ENCODE data around the gene LUM.

LUM gene, protein sequence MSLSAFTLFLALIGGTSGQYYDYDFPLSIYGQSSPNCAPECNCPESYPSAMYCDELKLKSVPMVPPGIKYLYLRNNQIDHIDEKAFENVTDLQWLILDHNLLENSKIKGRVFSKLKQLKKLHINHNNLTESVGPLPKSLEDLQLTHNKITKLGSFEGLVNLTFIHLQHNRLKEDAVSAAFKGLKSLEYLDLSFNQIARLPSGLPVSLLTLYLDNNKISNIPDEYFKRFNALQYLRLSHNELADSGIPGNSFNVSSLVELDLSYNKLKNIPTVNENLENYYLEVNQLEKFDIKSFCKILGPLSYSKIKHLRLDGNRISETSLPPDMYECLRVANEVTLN

DNA sequence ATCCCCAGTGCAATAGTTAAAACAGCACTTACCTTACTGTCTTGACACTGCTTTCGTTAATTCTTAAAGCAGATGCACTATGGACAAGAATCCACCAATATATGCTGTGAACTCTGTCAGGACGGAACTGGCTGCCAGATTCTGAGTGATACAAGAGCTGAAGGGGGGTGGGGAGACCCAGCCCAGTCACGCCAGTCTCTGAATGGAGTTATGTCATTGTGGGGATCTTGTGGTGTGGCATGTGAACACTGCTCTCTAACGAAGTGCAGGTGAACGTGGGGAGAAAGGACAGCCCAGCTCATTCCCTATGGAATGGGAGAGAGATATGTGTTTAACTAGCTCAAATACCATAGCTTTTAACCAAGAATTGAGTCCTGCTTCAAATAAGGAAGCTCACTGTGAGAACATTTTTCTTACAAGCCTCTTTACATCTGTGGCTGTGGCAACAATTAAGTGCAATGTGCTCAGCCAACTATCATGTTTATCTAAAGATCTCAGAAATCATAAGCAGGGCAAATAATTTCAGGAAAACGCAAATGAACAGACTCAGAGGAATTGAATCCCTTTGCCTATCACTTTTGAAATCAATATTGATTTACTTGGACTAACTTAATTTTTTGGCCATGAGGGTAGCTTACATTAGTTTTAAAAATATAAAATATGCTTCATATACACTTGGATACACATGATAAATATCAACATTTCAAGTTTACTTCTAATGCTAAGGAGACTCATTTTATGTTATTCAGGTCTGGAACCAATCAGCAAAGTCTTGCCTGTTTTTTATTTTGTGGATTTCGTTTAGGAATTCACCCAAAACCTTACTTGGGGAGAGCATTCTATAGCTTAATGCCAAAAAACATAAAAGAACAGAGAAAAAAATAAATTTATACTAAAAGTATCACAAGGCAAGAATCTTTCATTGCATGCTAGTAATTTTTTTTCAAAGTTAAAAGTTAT, at the start of gene LUM:
LUM (minus strand) TSS at position 129 of the 960 bp plus-strand sequence. CDS start 2,515 bp downstream, outside the sequence.
- no peak for DNase-seq (ENCODE audit: extremely low read depth in 1 of 2, low read depth in 1 of 2)

GRCh38 chr12:91161009-91161408, 49.7 kb upstream of the LUM start:
- DNase-seq (ENCODE audit: extremely low read depth in 1 of 2, low read depth in 1 of 2) = no peak

- DNase-seq (ENCODE audit: extremely low read depth in 1 of 2, low read depth in 1 of 2) = no peak
These were observed 44.7 kb upstream of the LUM start for GRCh38 chr12:91155990-91156389.

GRCh38 chr12:91154131-91154530, 42.8 kb upstream of the LUM start:
- no peak for DNase-seq (ENCODE audit: extremely low read depth in 1 of 2, low read depth in 1 of 2)

GRCh38 chr12:91144053-91144452, 32.8 kb upstream of the LUM start:
- no peak for DNase-seq (ENCODE audit: extremely low read depth in 1 of 2, low read depth in 1 of 2)

DNA sequence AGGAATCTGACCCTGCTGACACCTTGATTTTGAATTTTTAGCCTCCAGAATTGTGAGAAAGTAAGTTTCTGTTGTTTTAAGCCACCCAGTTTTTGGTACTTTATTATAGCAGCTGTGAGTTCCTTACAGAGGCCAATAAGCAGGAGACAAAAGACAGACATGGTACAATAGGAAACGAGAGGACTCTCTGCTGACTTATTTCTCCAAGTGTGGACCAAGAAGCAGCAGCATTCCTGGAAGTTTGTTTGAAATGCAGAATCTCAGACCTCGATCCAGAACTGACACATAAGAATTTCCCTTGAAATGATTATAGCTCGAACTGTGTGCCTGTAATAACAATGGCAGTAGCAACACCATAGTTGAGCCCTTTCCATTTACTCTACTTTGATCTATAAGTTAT, 31.9 kb upstream of the LUM start:
- DNase-seq (ENCODE audit: extremely low read depth in 1 of 2, low read depth in 1 of 2) = no peak

DNA sequence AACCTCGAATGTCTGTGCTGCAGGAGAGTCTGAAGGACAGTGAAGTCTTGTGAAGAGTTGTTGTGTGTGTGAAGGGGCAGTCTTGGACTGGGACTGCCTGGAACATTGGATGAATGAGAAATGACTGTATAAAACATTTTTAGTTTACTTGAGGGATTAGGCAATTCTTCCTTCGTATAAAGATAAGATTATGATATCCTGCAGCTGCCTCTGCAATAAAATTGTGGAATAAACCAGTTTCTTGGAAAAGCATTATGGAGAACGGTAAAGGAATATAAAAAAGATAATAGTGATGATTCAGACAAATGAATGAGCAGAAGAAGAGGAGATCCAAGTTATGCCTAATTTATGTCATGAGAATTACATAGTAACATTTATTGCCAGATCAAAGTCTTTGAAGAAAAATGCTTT, 30.9 kb upstream of the LUM start:
- DNase-seq (ENCODE audit: extremely low read depth in 1 of 2, low read depth in 1 of 2) = no peak

DNA sequence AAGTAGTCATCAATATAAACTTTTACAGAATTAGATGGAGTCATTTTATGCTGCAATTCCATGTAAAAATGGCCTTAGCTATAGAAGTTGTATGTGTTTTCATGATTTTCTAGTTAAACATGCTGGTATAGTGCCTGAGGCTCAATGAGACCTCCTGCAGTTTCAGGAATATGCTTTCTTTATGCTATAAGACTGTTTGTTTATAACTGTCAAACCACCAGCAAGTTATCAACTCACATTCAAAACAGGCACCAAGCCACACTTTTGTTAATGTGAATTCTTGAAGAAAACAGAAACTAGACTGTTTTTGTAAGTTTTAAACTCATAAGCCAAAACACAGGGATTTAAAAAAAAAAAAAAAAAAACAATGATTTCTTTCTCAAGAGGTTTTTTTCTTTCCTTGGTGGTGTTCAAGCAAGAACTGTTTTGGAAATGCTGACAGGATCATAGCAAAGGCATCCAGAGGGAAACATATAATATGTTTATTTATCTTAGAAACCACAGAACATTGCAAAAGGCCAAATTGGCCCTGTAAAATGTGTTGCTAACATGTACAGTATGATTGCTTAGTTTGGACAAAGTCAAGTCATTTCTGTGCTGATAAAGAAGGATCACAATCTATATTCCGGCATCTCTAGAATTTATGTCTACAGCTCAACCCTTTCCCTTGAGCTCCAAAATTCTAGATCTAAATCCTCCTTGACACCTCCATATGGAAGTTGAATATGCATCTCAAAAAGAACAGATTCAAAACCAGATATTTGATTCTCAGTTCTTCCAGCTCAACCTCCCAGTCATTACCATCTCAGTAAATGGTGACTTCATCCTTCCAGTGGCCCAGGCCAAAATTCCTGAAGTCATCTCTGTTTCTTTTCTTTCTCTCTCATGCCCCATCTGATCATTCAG, 29.0 kb upstream of the LUM start:
- no peak for DNase-seq (ENCODE audit: extremely low read depth in 1 of 2, low read depth in 1 of 2)

- DNase-seq (ENCODE audit: extremely low read depth in 1 of 2, low read depth in 1 of 2) = no peak
These were observed 28.0 kb upstream of the LUM start for GRCh38 chr12:91139286-91139685.

GRCh38 chr12:91138337-91138920, 27.1 kb upstream of the LUM start:
- DNase-seq (ENCODE audit: extremely low read depth in 1 of 2, low read depth in 1 of 2) = no peak

DNA sequence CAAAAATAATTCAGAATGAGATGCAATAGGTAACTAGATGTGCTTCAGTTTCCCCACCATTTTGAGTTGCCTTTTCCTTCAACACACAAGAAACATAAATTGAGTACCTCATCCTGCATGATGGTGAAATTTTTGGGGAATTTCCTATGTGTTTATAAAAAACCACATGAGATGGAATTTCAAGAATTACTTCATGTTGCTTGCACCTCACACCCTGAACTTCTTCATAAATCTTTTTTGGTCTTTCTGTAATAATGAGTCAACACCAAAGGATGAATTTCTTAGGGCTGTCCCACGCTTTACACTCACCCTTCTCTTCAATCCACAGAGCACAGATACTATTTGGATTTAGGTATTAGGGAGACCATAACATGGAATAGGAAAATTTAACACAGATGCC, 22.6 kb upstream of the LUM start:
- no peak for DNase-seq (ENCODE audit: extremely low read depth in 1 of 2, low read depth in 1 of 2)

GRCh38 chr12:91129662-91130362, 18.5 kb upstream of the LUM start:
- no peak for DNase-seq (ENCODE audit: extremely low read depth in 1 of 2, low read depth in 1 of 2)

- DNase-seq (ENCODE audit: extremely low read depth in 1 of 2, low read depth in 1 of 2) = no peak
These were observed 16.5 kb upstream of the LUM start for GRCh38 chr12:91127751-91128150.

DNA sequence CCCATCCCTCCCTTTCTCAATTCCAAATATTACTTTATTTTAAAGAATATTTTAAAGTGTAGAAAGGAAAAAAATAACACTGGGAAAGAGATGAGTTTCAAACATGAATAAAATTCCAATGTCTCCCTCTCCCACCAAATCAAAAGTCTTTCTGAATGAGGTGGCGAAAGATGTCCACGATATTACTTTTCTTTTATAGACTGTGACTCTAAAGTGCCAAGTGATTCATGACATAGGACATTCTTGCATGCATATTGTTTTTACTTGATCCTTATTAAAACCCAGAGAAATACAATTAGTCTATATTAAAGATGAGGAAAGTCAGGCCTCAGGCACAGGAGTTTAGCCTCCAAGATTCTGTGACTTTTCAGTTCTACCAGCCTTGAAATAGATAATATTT, 16.0 kb upstream of the LUM start:
- no peak for DNase-seq (ENCODE audit: extremely low read depth in 1 of 2, low read depth in 1 of 2)

- DNase-seq (ENCODE audit: extremely low read depth in 1 of 2, low read depth in 1 of 2) = no peak
These were observed 15.2 kb upstream of the LUM start for GRCh38 chr12:91126516-91126915.

DNA sequence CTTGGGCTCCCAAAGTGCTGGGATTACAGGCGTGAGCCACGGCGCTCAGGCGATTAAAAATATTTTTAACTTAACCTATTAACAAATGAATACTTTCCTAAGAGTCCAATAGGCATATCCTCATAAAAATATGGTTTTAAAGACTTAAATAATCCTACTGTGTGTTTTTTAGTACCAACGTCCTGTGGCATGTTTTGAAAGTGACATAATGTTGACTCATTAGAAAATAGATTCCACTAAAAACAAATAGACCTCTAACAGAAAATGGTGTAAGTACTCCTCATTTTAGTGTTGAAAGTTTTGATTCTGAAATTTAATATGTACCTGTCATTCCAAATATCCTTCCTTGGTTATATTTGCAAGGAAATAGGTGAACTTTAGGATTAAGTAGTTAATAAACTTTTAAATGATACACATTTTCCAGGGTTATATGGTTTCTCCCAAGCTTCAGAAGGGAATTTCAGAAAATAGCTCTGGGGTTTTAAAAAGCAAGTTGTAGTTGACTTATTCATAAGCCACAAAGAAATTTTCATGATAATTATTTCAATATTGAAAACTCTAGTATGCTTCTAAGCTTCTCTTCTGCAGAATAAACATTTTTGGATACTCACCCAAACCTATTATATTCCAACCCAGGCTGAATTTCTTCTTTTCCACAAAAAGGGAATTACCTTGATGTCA, 12.1 kb upstream of the LUM start:
- no peak for DNase-seq (ENCODE audit: extremely low read depth in 1 of 2, low read depth in 1 of 2)

GRCh38 chr12:91120781-91121180, 9.5 kb upstream of the LUM start:
- DNase-seq (ENCODE audit: extremely low read depth in 1 of 2, low read depth in 1 of 2) = no peak

DNA sequence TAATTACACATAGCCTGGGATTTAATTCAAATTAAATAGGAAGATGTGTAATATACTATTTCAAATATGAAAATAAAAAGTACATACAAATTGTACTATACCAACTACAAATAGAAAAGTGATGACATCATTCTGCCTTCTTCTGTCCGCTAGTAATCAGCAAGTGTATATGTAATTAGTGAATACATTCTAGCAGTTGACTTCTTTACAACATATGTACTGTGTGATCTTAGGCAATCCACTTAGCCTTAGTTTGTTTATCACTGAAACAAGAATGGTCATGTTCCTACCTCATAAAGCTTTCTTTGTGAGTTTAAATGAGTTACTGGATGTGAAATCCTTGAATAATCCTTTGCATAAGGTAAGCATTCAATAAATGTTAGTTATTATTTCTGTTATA, 7.8 kb upstream of the LUM start:
- DNase-seq (ENCODE audit: extremely low read depth in 1 of 2, low read depth in 1 of 2) = no peak

DNA sequence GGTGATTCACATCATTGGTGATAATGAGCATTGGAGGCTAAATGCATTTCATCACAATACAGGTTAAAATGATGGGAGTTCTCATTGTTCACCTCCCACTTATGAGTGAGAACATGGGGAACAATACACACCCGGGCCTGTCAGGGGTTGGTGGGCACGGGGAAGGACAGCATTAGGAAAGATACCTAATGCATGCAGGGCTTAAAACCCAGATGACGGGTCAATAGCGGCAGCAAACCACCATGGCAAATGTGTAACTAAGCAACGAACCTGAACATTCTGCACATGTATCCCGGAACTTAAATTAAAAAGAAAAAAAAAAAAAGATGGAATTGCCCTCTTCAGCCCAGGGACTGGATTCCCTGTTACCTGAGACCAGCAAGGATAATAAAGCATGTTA, 2.3 kb upstream of the LUM start:
- DNase-seq (ENCODE audit: extremely low read depth in 1 of 2, low read depth in 1 of 2) = no peak

All from activated CD8-positive, alpha-beta memory T cell treated with anti-CD3 and anti-CD28 coated beads for 1 hour (primary cell).